PFSK-1 (cell line): ENCODE data around the gene LDAH.
A peak's percentile ranks its signal among the peaks of the same experiment; 100 is the strongest.

Experiments
- FOXP2 ChIP-seq: optimal IDR thresholded peaks from 2 replicates; pipeline ENCODE3; 2011; ENCODE audit warnings: borderline replicate concordance, control low read depth, inconsistent platforms; ENCODE audit not compliant: insufficient read depth; ENCODE audit errors: extremely low read length, extremely low read depth
- POLR2AphosphoS5 ChIP-seq: IDR thresholded peaks from 2 replicates; pipeline ENCODE4 v1.6.1; 2012; ENCODE audit warnings: low read depth, mild to moderate bottlenecking, control low read depth, low read length, moderate library complexity
- SIN3A ChIP-seq: IDR thresholded peaks from 2 replicates; pipeline ENCODE4 v1.6.1; 2012; ENCODE audit warnings: mild to moderate bottlenecking, low read length, moderate library complexity, borderline replicate concordance; ENCODE audit not compliant: insufficient read depth
- TAF1 ChIP-seq: IDR thresholded peaks from 2 replicates; pipeline ENCODE4 v1.6.1; 2012; ENCODE audit warnings: low read length, control low read depth, borderline replicate concordance; ENCODE audit not compliant: insufficient read depth
- TF ChIP-seq, protein P1 (sequence below), 2 experiments: IDR thresholded peaks; 2 replicates each; pipeline versions ENCODE4 v1.6.1 to v1.8.0; 2011 to 2012; ENCODE audit warnings: low read depth in 2 of 2, low read length in 2 of 2, control low read depth in 1 of 2, inconsistent platforms in 1 of 2, mild to moderate bottlenecking in 1 of 2, moderate library complexity in 1 of 2; ENCODE audit not compliant: insufficient read depth in 1 of 2

LDAH gene

DNA sequence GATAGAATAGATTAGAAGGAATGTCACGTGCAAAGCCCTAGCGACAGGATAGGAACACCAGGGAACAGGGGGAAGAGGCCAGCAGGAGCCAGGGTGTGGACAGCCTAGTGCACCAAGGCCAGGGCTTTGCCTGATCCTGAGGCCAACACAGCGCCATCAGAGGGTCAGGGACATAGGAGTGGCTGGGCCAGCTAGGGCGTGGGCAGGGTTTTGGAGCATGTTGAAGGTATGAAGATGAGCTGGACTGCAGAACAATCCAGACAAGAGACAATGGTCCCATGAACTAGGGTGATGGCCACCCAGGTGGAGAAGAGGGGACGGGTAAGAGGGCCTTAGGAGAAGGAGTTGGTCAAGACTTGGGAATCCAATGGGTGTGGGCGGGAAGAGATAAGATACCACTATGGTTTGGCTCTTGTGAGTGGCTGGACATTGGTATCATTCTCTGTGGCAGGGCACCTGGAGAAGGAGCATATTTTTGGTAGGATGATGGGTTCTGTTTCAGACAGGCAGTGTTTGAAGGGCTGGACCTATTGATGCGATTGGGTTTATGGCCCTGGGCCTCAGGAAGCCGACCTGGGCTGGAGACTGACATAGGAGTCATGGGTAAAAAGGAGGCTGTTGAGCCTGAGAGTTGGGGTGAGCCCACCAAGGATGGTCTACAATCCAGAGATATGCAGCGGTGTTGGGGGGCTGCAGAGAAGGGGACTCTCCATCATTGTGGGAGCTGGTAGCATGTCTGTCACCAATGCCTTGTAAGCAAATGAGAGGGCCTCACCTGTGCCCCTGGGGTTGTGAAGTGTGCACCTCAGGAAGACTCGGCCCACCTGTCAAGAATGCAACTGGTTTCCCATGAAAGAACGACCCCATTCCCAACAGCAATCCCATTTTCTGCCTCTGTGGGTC lies 170.0 kb downstream of the LDAH start:
- no peak for TF ChIP-seq TAF1
- no peak for TF ChIP-seq FOXP2
- no peak for TF ChIP-seq POLR2AphosphoS5
- TF ChIP-seq, protein P1, sequence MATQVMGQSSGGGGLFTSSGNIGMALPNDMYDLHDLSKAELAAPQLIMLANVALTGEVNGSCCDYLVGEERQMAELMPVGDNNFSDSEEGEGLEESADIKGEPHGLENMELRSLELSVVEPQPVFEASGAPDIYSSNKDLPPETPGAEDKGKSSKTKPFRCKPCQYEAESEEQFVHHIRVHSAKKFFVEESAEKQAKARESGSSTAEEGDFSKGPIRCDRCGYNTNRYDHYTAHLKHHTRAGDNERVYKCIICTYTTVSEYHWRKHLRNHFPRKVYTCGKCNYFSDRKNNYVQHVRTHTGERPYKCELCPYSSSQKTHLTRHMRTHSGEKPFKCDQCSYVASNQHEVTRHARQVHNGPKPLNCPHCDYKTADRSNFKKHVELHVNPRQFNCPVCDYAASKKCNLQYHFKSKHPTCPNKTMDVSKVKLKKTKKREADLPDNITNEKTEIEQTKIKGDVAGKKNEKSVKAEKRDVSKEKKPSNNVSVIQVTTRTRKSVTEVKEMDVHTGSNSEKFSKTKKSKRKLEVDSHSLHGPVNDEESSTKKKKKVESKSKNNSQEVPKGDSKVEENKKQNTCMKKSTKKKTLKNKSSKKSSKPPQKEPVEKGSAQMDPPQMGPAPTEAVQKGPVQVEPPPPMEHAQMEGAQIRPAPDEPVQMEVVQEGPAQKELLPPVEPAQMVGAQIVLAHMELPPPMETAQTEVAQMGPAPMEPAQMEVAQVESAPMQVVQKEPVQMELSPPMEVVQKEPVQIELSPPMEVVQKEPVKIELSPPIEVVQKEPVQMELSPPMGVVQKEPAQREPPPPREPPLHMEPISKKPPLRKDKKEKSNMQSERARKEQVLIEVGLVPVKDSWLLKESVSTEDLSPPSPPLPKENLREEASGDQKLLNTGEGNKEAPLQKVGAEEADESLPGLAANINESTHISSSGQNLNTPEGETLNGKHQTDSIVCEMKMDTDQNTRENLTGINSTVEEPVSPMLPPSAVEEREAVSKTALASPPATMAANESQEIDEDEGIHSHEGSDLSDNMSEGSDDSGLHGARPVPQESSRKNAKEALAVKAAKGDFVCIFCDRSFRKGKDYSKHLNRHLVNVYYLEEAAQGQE (IDR thresholded peaks at IDR 0.05; ENCODE audit: insufficient read depth in 1 of 2, low read depth in 2 of 2, low read length in 2 of 2): no peak
- no peak for TF ChIP-seq SIN3A

DNA sequence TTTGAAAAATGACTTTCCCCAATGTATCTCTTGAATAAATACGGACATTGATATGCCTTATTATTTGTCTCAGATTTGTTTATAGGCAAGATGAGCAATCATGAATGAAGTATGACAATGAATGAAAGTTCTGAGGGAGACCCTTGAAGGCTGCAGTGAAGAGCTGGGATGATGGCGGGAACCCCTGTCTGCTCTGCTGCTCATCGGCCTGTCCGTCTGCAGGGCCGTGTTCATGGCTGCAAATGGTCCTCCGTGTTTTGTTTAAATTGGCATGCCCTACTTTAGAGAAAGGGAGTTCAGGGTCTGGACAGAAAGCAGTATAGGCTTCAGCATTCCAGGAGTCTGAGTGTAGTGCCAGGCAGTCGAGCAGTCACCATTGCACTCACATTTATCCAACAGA lies 170.8 kb downstream of the LDAH start:
- no peak for TF ChIP-seq FOXP2
- no peak for TF ChIP-seq POLR2AphosphoS5
- TF ChIP-seq SIN3A: no peak
- TF ChIP-seq, protein P1 (IDR thresholded peaks at IDR 0.05; ENCODE audit: insufficient read depth in 1 of 2, low read depth in 2 of 2, low read length in 2 of 2): no peak
- no peak for TF ChIP-seq TAF1

DNA sequence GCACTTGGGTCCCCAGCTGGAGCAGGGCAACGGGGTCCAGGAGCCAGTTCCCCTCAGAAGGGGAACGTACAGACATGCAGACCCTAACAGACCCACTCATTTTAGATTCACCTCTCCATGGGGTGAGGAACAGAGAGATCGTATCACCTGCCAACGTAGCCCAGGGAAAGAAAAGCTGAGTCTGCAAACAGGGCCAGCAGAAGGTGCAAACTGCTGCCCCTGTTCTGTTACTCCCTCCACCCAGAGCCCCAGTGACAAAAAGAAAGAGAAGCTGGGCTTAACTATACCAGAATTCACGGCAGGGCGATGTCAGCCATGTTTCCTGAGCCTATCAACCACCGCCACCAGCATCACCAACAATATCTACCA lies 171.2 kb downstream of the LDAH start:
- no peak for TF ChIP-seq FOXP2
- no peak for TF ChIP-seq SIN3A
- no peak for TF ChIP-seq TAF1
- TF ChIP-seq, protein P1 (IDR thresholded peaks at IDR 0.05; ENCODE audit: insufficient read depth in 1 of 2, low read depth in 2 of 2, low read length in 2 of 2): no peak

DNA sequence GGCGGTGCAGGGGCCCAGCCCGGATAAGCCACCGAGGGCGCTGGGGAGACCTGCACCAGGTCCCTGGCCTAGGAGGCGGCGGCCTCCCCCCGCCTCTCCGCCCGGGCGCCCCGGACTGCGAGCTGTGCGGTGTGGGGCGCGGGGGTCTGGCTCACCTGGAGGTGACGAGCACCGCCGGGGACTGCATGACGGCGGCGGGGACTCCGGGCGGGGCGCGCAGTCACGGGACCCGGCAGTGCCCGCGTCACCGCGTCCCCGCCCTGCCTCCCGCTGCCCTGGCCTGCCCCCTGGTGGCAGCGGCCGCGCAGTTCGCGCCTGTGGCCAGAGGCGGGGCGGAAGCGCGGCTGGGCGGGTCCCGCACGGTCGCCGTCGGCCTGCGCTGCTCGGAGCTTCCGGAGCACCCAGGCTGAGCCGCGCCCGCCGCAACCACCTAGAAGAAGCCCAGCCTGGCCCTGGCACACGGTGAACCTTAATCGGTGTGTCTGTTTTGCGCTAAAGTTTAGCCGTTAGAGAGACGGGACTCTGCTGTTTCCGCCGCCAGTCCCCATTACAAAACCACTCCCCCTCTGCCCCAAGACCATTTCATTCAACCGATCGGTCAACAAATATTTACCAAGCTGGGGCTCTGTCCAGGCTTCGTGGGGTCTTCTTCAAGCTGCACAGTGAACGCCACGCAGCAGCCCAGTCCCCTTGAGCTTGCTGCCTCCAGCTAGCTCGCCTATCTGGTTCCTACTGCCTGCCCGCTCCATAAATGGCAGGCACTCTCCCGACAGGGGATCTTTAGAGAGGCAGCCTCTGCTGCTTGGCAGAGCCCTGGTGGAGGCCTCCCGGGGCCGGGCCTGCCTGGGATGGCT lies 171.8 kb downstream of the LDAH start, which contains the start of gene HS1BP3:
Gene HS1BP3, minus strand, starts transcription at position 222 of the 854 bp plus-strand sequence. Its CDS starts 35 bp downstream, at position 187.
- TF ChIP-seq FOXP2: peak; percentile 99
- peak; percentile 65 for TF ChIP-seq POLR2AphosphoS5
- TF ChIP-seq TAF1: no peak
- TF ChIP-seq, protein P1 (IDR thresholded peaks at IDR 0.05; ENCODE audit: insufficient read depth in 1 of 2, low read depth in 2 of 2, low read length in 2 of 2): no peak
